SK-N-SH treated with all-trans-retinoic acid at 6 μM for 48 hours (cell line): ENCODE results near the gene BRINP3.

Experiments
- ARNTL ChIP-seq: fragments of 450-650 bp; formaldehyde crosslinking; IDR thresholded peaks from 2 replicates; pipeline ENCODE4 v1.5.0; 2020; ENCODE audit warnings: low read depth, mild to moderate bottlenecking, moderate library complexity, borderline replicate concordance
- BACH2 ChIP-seq: fragments of 250-450 bp; sonication (Bioruptor Pico); IDR thresholded peaks from 2 replicates; pipeline ENCODE4 v1.9.0; 2021; ENCODE audit warnings: mild to moderate bottlenecking, borderline replicate concordance
- CSRNP3 ChIP-seq: fragments of 250-450 bp; sonication (Bioruptor Pico); IDR thresholded peaks from 2 replicates; pipeline ENCODE4 v1.5.1; 2021; ENCODE audit warnings: mild to moderate bottlenecking, moderate library complexity
- ESRRG ChIP-seq: fragments of 250-450 bp; sonication (Bioruptor Pico); IDR thresholded peaks from 2 replicates; pipeline ENCODE4 v1.6.1; 2021; ENCODE audit warnings: mild to moderate bottlenecking
- ISL1 ChIP-seq: fragments of 250-450 bp; sonication (Bioruptor Pico); IDR thresholded peaks from 2 replicates; pipeline ENCODE4 v2.1.2; 2022; ENCODE audit warnings: mild to moderate bottlenecking, moderate library complexity
- PPARA ChIP-seq: fragments of 250-450 bp; sonication (Bioruptor Pico); IDR thresholded peaks from 2 replicates; pipeline ENCODE4 v1.5.0; 2020; ENCODE audit warnings: mild to moderate bottlenecking, borderline replicate concordance
- RARB ChIP-seq: fragments of 250-450 bp; sonication (Bioruptor Pico); IDR thresholded peaks from 2 replicates; pipeline ENCODE4 v1.8.0; 2021; ENCODE audit warnings: mild to moderate bottlenecking, moderate library complexity
- TOX ChIP-seq: fragments of 250-450 bp; sonication (Bioruptor Pico); IDR thresholded peaks from 2 replicates; pipeline ENCODE4 v1.8.0; 2021; ENCODE audit warnings: mild to moderate bottlenecking, moderate library complexity, borderline replicate concordance
- ZC3H10 ChIP-seq: fragments of 250-450 bp; sonication (Bioruptor Pico); IDR thresholded peaks from 2 replicates; pipeline ENCODE4 v1.5.1; 2021; ENCODE audit warnings: mild to moderate bottlenecking, moderate library complexity
- ZFP30 ChIP-seq: fragments of 450-650 bp; formaldehyde crosslinking; IDR thresholded peaks from 2 replicates; pipeline ENCODE4 v1.5.0; 2022; ENCODE audit warnings: mild to moderate bottlenecking, moderate library complexity
- ZNF70 ChIP-seq: fragments of 450-650 bp; formaldehyde crosslinking; IDR thresholded peaks from 2 replicates; pipeline ENCODE4 v1.5.0; 2020; ENCODE audit warnings: mild to moderate bottlenecking, moderate library complexity

DNA sequence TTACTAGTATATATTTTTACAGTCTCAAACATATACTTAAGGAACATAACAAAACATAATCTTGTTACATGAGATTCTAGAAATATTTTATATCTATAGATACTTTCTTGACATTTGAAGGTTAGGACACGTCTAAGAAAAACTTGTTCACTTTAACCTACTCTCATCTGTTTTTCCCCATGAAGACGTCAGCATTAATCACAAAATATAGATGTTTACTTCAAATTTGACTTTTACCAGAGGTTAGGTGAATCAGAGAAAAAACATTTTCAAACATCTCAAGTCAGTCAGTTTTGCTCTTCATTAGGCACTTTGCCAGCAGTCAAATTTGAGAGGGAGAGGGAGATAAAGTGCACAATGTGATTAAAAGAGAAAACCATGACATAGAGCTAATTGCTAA is 47.7 kb downstream of the BRINP3 start:
- TF ChIP-seq RARB (CRISPR knock-in tag) (no peak), ZNF70 (no peak), ESRRG (CRISPR knock-in tag) (no peak), TOX (peak; percentile 89; the same call in 1 of the 2 replicates), ISL1 (CRISPR knock-in tag) (no peak), PPARA (CRISPR knock-in tag) (no peak), ZFP30 (CRISPR knock-in tag) (no peak), CSRNP3 (CRISPR knock-in tag) (no peak), ARNTL (CRISPR knock-in tag) (no peak), ZC3H10 (CRISPR knock-in tag) (peak; percentile 62; the same call in 1 of the 2 replicates), BACH2 (CRISPR knock-in tag) (no peak)
